Epithelial cell of proximal tubule (primary cell): ENCODE measurements around the gene CYB5RL. TPM values are rescaled to one million over a fixed set of nuclear protein-coding genes. Genes with fewer than 3 reads are reported as not detected.

Source experiments
- DNase-seq: peaks from one replicate; pipeline ENCODE4 v3.0.0-alpha.2; 2011; ENCODE audit warnings: low read depth
- H3K4me3 ChIP-seq: 2 replicates; pipeline ENCODE4 v1.5.1; 2011; ENCODE audit warnings: low read depth, mild to moderate bottlenecking, low read length
- total RNA-seq: library from RNA; depleted of rRNA; stranded (reverse); fragments of >200 nt; gene quantifications from 2 replicates; pipeline ENCODE4 v1.2.3, GENCODE V29; 2015
- TF ChIP-seq, protein P1 (sequence below): conservative IDR thresholded peaks from 2 replicates; pipeline ENCODE4 v1.5.1; 2012; ENCODE audit warnings: low read depth, mild to moderate bottlenecking, low read length

CYB5RL gene
- total RNA-seq, 1 donor from 2014 or later = 2.8 TPM

DNA sequence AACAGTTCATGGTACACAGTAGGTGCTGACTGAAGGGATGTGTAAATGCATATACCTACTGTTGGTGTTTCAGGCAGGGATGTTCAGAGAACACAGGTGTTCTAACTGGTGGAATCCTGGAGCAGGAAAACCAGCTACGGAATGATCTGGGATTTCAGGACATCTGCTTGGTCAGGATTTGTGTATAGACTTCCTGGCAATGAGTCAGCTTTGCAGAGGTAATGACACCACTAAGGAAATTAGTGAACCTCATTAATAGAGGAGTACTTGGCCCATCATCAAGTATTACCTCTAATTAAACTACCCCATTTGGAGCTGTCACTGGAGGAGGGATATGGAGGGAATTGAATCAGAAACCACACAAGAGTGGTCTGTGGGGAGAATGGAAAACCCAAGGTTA lies 7.5 kb upstream of the CYB5RL start:
- H3K4me3 ChIP-seq = no peak overlapping the region
- no peak for DNase-seq
- TF ChIP-seq, protein P1, sequence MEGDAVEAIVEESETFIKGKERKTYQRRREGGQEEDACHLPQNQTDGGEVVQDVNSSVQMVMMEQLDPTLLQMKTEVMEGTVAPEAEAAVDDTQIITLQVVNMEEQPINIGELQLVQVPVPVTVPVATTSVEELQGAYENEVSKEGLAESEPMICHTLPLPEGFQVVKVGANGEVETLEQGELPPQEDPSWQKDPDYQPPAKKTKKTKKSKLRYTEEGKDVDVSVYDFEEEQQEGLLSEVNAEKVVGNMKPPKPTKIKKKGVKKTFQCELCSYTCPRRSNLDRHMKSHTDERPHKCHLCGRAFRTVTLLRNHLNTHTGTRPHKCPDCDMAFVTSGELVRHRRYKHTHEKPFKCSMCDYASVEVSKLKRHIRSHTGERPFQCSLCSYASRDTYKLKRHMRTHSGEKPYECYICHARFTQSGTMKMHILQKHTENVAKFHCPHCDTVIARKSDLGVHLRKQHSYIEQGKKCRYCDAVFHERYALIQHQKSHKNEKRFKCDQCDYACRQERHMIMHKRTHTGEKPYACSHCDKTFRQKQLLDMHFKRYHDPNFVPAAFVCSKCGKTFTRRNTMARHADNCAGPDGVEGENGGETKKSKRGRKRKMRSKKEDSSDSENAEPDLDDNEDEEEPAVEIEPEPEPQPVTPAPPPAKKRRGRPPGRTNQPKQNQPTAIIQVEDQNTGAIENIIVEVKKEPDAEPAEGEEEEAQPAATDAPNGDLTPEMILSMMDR = no peak

DNA sequence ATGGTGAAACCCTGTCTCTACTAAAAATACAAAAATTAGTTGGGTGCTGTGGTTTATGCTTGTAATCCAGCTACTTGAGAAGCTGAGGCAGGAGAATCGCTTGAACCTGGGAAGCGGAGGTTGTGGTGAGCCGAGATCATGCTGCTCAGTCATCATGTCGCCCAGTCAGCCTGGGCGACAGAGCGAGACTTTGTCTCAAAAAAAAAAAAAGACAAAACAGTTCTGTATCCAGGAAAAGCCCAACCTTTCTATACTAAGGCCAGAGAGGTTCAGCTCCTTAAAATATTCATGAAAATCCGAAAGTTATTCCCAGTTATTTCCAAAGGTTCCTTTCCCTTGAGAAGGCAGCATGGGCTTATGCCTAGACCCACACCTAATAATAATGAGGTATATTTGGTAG lies 4.4 kb upstream of the CYB5RL start:
- no peak for DNase-seq
- no peak overlapping the region for H3K4me3 ChIP-seq
- TF ChIP-seq, protein P1 = no peak

DNA sequence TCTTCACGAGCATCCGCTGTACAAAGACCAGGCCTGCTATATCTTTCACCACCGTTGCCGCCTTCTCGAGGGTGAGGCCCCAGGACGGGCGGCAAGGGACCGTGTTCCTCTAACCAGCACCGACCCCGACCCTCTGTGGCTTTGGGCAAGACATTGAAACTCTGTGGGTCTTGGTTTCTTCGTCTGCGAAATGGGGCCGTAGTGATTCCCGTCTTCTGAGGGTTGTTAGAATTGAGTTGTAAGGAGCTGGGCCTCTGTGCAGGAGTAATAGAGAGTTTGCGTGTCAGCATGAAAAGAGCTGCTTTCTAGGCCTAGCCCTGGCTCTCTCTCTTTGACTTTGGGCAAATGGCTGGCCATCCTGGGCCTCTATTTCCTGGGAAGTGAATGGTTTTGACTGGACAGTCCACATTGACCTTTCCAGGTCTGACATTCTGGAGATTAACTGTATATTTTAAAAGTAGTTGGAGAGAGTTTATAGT lies 728 bp upstream of the CYB5RL start:
- H3K4me3 ChIP-seq = peak overlapping the region; percentile 87
- TF ChIP-seq, protein P1 = no peak
- DNase-seq = no peak

- H3K4me3 ChIP-seq = peak overlapping the region; percentile 87
- no peak for DNase-seq
- TF ChIP-seq, protein P1 = no peak
These were observed 572 bp downstream of the CYB5RL start for GRCh38 chr1:54199151-54199764.

DNA sequence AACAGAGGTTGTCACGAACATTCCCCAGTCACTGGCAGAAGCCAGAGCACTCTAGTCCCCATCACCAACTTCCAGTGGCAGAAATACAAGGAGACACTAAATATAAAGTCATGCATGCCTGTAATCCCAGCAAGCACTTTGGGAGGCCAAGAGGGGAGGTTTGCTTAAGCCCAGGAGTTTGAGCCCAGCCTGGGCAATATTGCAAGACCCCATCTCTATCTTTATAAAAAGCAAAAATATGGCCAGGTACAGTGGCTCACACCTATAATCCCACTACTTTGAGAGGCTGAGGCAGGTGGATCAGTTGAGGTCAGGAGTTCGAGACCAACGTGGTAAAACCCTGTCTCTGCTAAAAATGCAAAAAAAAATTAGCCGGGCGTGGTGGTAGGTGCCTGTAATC lies 6.4 kb downstream of the CYB5RL start:
- TF ChIP-seq, protein P1 = no peak
- no peak overlapping the region for H3K4me3 ChIP-seq
- DNase-seq = no peak

GRCh38 chr1:54191525-54191924 lies 8.3 kb downstream of the CYB5RL start:
- TF ChIP-seq, protein P1 = no peak
- no peak for DNase-seq
- no peak overlapping the region for H3K4me3 ChIP-seq

GRCh38 chr1:54190526-54190925 lies 9.3 kb downstream of the CYB5RL start:
- no peak overlapping the region for H3K4me3 ChIP-seq
- no peak for DNase-seq
- TF ChIP-seq, protein P1 = no peak
